IPS DF 19.7 (cell line): ENCODE data around the gene SLITRK4.

ENCODE experiments used
- DNase-seq: peaks from one replicate; pipeline ENCODE4 v3.0.0-alpha.2; 2013; ENCODE audit warnings: low read depth, low spot score

SLITRK4 gene, protein sequence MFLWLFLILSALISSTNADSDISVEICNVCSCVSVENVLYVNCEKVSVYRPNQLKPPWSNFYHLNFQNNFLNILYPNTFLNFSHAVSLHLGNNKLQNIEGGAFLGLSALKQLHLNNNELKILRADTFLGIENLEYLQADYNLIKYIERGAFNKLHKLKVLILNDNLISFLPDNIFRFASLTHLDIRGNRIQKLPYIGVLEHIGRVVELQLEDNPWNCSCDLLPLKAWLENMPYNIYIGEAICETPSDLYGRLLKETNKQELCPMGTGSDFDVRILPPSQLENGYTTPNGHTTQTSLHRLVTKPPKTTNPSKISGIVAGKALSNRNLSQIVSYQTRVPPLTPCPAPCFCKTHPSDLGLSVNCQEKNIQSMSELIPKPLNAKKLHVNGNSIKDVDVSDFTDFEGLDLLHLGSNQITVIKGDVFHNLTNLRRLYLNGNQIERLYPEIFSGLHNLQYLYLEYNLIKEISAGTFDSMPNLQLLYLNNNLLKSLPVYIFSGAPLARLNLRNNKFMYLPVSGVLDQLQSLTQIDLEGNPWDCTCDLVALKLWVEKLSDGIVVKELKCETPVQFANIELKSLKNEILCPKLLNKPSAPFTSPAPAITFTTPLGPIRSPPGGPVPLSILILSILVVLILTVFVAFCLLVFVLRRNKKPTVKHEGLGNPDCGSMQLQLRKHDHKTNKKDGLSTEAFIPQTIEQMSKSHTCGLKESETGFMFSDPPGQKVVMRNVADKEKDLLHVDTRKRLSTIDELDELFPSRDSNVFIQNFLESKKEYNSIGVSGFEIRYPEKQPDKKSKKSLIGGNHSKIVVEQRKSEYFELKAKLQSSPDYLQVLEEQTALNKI

DNA sequence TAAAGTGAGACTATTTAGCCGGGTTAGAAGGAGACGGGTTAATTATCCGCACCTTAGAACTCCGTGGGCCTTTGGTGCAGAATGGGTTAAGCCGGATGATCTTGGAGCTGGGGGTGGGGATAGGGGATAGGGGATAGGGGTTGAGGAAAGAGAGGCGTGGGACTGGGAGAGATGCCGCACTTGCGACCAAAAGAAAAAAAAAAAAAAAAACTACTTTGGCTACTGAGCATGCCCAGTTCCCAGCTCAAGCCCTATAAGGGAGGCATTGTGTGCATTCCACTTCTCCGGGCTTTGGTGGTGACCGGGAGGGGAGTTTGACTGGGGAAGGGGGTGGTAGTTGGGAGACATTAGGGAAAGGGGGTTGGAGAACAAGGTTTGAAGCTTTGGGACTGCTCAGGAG is at the start of gene SLITRK4:
Gene SLITRK4 (minus strand): TSS at position 187 of the 400 bp plus-strand sequence. CDS start 4,993 bp downstream, outside the sequence.
- no peak for DNase-seq

DNA sequence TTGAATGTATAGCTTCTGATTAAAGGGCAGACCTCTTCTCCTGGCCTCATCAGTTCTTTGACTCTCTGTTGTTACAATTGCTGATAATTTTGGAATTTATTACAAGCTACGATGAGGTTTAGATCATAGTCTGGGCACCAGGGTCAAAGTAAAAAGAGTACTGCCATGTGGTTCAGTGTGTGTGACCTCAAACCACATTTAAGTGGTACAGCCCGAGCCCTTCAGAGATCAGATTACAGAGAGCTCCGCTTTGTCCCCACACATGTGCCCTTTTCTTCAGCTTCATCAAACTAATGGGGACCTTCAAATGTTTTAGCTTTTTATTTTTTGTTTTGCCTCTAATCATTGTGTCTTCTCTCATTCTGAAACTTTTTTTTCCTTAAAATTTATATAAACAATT is 47.6 kb upstream of the SLITRK4 start:
- no peak for DNase-seq

DNA sequence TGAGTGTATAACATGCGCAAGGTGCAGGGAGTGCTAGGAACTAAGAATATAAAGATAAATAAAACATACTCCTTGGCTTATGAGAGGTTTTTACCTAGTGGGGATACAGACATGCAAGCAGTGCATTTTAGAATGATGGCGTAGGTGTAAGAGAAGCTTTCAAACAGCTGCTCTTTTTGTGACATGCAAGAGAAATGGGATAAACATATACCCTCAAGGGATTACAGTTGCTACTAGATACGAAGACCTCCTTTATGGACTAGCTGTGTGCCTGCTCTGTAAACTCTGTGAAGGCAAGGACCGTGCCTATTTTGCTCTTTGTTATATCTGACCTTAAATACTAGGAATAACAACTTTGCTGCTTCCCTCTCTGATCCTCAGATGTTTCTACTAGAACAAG is 39.0 kb upstream of the SLITRK4 start:
- no peak for DNase-seq

DNA sequence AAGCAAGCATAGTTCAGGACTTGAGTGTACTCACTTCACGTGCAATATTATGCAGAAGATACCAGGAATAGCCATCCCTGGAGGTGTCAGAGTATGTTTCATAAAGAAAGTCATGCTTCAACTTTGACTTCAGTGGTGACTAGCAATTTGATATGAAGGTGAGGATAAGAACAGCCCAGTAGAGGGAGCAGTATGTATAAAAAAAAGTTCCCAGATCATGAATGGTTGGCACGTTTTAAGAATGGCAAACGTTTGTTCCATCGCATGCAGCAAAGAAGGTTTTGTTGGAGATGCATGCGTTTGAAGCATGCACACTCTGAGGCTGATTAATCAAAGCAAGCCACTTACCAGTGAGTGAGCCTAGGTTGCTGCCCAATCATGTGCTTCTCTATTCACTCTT is 33.5 kb upstream of the SLITRK4 start:
- no peak for DNase-seq

DNA sequence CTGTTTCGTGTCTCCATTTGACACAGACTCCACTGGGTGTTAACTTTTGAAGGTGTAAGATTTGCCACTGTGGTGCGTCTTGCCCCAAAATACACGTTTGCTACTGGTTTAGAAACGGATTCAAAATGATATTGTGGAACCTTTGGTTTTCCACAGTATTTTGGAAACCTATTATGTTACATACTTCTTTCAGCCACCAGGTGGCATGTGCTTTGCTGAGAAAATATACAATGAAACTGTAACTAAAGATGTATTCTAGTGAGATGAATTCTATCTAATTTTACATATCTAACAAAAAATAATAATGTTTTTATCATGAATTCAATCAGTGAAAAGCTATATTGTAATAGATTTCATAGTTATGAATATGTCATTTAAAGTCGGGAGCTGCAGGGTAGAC is 28.4 kb upstream of the SLITRK4 start:
- no peak for DNase-seq

DNA sequence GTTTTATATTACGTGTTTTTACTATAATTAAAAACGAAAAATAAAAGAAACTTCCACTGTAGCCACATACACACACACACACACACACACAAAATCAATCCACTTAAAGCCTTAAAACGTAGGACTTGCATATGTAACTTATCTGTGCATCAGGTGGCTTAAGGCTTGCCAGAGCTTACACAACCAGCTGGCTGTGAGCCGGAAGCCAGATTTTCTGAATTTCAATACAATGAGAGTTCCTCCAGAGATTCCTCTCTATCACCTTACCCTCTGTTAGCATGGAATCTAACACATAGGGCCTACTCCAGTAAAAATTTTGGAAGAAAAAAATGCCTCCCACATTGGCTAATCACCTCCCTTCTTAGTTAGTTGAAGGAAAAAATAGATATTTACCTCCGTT is 27.9 kb upstream of the SLITRK4 start:
- DNase-seq = no peak

DNA sequence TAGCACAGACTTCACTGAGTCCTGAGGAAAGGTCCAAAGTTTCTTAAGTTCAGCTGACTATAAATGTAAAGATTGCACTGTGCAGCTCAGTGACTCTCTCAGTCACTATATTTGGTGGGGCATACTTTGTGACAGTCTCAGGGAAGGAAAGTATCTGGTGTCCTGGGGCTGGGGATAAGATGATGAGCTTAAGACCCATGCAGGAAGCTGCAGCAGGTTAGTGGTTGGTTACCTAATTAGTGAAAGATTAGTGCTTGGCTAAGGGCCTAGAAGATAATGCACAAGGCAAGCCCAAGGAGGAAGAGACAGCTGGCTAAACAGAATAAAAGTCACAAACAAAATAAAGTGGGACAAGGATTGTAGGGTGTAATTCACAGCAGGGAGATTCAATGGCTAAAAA is 25.4 kb upstream of the SLITRK4 start:
- no peak for DNase-seq

DNA sequence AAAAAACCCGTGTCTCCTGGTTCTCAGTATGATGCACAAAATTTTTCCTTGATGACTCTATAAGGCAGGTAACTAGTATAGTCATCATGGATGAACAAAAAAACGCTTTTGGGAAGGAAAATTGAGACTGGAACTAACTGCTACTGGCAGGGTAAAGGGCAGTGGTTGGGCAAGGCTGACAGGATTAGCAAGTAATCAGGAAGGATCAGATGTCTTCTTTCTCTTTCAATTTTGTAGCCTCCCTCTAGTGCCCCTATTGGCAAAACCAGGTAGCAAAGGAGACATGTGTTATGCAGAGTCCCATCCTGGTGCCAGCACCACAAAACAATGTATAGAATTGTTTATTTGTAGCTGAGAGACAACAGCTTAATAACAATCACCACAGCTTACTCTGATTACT is 12.8 kb upstream of the SLITRK4 start:
- DNase-seq = no peak

DNA sequence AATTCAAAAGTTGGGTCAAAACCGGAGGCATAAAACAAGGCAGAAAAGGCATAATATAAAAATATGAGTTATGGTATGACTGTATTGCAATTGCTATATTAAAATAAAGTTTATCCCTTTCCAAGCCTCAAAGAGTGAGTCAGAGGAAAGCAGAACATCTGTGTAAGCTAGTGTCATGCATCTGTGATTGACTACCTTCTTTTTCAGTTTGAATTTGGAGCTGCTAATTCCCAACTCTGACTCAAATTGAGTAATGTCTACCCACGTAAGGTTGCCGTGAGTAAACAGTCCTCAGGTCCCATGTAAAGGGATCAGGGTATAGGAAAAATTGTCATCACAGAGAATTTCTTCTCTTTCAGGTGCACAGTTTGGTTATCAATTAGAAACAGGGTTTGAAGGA is 6.5 kb upstream of the SLITRK4 start:
- no peak for DNase-seq

DNA sequence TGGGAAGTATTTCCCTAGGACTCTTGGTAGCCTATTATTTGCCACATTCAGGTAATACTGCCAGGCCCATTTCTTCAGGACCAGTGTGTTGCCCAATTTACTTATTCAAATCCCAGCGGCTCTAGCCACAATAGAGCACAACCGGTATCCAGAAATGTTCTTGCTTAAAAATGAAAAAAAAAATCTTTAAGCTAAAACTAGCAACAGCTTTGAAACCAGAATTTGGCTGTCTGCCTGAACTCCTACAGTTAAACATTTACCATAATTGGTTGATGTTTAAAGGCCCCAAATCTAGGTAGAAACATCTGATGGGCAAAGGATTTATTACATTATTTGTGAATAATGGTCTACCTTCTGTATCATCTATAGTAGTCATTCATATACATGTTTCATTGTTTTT is 930 bp upstream of the SLITRK4 start:
- no peak for DNase-seq

DNA sequence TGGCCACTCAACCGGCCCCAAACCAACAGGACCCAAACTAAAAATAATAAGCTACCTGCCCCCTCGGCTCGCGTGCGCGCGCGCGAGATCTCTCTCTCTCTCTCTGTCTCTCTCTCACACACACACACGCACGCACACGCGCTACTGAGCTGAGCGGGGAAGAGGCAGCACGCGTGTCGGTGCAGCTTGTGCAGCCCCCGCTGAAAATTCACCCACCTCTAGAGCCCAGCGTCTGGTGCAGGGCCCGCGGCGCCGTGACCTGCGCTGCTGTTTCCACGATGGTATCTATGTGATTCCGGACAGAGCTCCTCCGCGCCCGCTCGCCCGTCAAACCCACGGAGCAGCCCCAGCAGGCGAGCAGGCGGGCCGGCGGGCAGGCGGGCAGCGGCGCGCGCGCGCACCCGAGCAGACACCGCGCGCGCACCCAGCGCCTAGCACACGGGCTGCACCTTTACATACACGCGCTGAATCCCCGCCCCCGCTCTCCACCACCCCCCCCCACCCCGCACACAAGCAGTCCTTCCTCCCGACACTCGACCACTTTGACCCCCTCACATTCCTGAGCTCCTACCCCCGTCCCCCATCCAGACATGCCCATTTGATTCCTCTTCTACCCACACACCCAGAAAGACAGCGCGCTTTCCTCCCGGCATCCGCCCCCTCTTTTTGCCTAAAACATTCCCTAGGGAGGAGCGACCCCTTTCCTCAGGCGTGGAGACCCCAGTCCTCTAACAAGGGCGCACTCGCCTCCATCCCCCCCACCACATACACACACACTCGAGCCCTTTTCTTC is 1.0 kb downstream of the SLITRK4 start:
- DNase-seq = no peak

DNA sequence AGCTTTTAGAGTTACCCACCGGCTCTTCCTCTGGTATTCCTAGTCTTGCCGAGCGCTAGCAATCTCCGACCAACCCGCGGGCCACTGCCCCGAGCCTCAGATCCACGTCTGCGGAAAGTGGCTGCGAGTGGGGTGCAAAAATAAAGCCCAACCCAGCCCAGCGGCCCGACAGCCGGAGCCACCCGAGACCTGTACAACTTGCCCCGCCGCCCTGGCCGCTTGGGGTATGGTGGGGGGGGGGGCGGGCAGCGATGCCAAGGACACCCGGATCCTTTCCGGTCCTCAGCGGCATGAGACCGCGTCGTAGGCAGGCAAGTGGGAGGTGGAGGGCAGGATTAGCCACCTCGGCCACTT is 1.6 kb downstream of the SLITRK4 start:
- no peak for DNase-seq

DNA sequence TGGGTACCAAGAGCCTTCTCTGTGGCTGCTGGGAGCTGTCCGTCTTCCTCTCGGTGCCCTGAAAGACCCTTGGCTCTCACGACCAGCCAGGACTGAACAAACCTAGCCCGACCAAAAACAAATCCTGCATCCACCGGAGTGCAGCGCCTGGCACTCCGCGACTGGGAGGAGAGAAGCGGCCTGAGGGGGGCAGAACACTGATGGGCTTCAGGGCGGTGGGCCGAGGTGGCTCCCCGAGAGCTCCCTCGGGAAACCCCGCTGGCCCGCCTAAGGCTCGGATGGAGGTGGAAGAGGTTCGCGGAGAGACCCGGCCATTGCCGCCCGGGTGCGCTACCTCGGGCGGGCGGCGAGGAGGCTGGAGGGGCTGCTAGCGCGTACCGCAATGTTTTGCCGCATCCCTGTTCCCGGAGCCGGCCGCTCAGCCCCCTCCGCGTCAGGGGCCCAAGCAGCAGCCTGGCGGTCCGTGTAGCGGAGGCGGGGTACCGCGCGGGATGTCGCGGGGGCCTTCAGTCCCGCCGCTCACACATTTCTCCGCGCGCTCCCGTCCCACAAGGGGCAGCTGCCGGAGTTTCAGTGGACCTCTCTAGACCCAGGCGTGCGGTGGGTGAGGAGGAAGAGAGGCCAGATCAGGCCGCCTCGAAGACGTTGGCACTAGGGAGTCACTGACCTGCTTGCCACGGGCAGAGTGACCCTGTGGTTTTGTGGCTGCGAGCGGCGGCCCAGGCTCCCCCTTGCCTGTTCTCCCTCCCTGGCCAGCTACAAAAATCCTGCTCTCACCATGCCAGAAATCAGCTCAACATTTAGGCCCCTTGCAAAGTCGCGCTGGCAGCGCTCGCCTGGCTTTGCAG is 2.2 kb downstream of the SLITRK4 start:
- DNase-seq = no peak

DNA sequence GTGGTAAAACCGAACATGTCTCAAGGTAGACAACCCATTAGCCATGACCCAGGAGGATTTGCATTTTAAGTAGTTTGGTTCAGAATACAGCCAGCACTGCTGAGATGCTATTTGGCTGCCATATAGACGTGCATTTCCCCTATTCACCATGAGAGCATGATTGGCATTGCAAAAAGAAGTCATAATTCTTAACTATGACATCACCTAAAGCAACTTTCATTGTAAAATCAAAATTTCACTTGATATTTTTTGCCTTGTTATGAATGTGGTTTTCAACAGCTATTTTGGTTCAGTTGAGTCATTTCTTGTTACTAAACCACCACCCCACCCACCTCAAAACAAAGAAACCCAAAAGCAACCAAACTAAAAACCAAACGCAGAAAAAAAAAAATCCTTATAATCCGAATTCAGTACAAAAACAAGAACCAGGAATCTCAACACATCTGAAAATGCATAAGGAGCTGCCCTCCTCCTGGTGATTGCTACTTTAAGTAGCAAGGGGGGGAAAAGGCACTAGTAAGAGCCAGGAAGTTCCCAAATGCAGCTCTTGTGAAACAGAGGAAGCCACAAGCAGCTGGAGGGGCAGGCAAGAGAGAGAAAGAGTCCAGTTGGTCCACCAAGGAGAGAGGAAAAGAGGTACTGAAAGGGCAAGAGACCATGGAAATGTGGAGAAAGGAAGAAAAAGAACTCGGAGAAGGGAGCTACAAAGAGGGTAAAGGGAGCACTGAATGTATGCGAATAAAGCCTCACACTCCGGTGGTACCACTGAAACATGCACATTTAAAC is 3.1 kb downstream of the SLITRK4 start:
- DNase-seq = no peak

DNA sequence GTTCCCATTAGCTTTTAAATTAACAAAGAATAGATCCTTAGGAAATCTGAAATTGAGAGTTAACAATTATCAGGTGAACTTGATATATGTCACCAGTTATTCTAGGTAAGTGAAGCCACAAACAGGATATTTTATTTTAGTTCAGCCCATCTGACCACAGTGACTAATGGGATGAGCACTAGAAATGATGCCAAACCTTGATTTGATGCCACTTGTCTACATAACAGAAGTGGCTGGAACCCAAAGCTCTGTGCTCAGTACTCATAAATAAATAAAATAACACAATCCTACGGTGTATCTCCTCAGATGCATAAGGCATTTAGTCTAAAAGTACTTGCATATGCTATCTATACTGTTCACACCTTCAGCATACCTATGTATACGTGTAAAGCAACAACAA is 12.2 kb downstream of the SLITRK4 start:
- DNase-seq = no peak

DNA sequence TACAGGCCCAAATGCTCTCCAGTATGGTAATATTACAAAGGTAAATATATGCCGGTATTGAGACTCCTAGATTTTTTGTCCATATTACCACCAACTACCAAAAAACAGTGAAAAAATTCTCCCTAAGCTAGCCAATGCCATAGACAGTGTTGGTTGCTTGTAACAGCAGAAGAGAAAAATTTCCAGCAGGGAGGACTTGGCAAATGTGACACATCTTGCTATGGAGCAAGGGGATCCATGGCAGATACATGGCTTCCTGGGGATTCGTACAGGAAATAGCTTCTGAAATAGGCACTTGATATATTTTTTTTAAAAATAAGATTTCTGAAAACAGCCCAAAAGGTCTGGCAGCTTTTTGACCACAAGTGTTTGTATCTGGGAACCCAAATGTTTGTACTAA is 14.6 kb downstream of the SLITRK4 start:
- no peak for DNase-seq

DNA sequence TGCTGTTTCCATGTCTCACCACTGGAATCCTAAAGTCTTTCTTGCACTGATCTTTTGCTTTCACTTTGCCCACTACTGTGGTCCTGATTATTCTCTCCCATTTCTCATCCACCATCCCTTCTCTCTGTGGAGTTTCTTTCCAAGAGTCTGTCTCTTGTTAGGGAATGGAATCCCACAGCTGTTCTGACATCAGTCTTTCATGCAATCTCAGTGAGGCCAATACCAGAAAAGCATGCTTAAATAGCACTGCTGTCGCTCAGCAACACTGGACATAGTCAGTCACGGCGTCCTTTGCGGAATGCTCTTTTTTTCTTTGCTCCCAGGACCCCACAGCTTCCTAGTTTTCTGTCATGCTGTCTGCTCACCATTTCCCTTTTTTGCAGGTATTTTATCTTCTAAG is 20.1 kb downstream of the SLITRK4 start:
- no peak for DNase-seq

DNA sequence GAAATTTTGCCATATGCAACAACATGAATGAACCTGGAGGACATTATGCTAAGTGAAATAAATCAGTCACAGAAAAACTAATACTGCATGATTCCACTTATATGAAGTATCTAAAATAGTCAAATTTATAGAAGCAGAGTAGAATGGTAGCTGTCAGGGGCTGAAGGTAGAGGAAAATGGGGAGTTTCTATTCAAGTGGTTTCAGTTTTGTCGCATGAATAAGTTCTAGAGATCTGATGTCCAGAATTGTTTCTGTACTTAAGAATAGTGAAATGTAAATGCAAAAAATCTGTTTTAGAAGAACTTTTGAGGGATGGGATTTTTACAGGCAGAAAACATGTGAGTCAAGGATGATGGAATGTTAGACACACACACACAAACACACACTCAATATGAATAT is 34.1 kb downstream of the SLITRK4 start:
- DNase-seq = no peak

DNA sequence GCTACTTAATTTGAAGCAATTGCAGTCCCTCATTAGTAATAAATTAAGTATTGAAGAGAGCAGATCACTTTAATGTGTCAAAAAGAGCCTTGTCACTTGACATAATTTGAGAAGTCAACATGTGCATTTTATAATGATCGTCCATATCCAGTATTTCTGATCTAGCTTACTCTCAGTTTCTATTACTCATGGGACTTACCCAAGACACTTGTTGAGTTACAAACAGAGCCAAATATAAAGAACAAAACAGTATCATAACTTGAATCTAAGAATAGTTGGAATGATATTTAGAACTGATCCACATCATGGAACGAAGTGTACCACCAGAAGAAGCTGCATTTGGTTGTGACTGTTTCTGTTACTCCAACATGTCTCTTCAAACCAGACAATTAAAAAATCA is 54.7 kb downstream of the SLITRK4 start:
- no peak for DNase-seq

DNA sequence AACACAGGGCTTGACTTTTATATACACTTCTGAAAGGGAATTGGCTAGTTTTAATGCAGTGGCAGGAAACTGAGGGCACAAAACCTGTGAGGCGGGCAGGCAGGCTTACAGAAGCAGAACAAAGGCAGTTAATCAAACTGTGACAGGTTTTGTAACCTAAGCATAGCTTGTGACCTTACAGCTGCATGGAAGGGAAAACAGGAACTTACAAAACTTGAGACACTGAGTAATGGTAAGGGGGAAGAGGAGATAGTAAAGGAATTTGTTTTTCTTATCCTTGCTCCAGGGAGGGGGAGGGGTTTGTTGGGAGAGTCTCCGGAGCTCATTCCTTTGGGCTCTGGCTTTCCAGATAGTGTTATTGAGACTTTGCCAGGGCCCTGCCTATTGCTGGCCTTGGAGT is 55.6 kb downstream of the SLITRK4 start:
- DNase-seq = no peak
